IMR-90 (cell line): ENCODE results near the gene SCPEP1. TPM values are rescaled to one million over a fixed set of nuclear protein-coding genes. Genes with fewer than 3 reads are reported as not detected.

Experiments used
- ATAC-seq: fragments of 200-7000 bp; cut with Tn5 transposase; 2 replicates; pipeline ENCODE4 v1.9.1; 2020; ENCODE audit warnings: low read depth, mild to moderate bottlenecking, moderate library complexity
- BruUV-seq: library from RNA; stranded (reverse); fragments of 400-500 nt; replicated peaks from 2 replicates; lab custom pipeline; 2021; lab: Mats Ljungman, UMichigan
- CTCF ChIA-PET: fragments of 300-600 bp; formaldehyde crosslinking; extraction: SDS; loops from one replicate; lab custom pipeline; 2021; ENCODE audit warnings: antibody characterized with exemption; lab: Yijun Ruan, JAX
- POLR2A ChIA-PET: fragments of 300-600 bp; sonication (Branson Sonifier 250); formaldehyde crosslinking; loops from one replicate; lab custom pipeline; 2022; ENCODE audit warnings: antibody characterized with exemption; ENCODE audit not compliant: unreplicated experiment; lab: Charles Lee
- DNase-seq: peaks from one replicate; pipeline ENCODE4 v3.0.0; 2013
- H2AFZ ChIP-seq: replicated peaks from 2 replicates; pipeline ENCODE3; 2013; ENCODE audit warnings: low read length, mild to moderate bottlenecking; ENCODE audit not compliant: poor library complexity
- H2AK5ac ChIP-seq: 2 replicates; pipeline ENCODE4 v1.6.1; 2013; ENCODE audit warnings: low read depth, low read length, inconsistent platforms
- H2AK9ac ChIP-seq: replicated peaks from 2 replicates; pipeline ENCODE3; 2013; ENCODE audit warnings: mild to moderate bottlenecking, low read depth, low read length, moderate library complexity; ENCODE audit not compliant: poor library complexity
- H2BK120ac ChIP-seq: 2 replicates; pipeline ENCODE4 v1.6.1; 2013; ENCODE audit warnings: low read depth, low read length, inconsistent platforms
- H2BK15ac ChIP-seq: 3 replicates; pipeline ENCODE4 v1.6.1; 2013; ENCODE audit warnings: low read depth, low read length, inconsistent platforms
- H2BK20ac ChIP-seq: 2 replicates; pipeline ENCODE4 v1.6.1; 2013; ENCODE audit warnings: low read depth, mild to moderate bottlenecking, inconsistent platforms, low read length, moderate library complexity
- H2BK5ac ChIP-seq: 2 replicates; pipeline ENCODE4 v1.6.1; 2013; ENCODE audit warnings: mild to moderate bottlenecking, low read depth, low read length, inconsistent platforms; ENCODE audit not compliant: poor library complexity, severe bottlenecking
- H3K14ac ChIP-seq: replicated peaks from 2 replicates; pipeline ENCODE4 v1.6.1; 2013; ENCODE audit warnings: low read depth, low read length, inconsistent platforms
- H3K18ac ChIP-seq: 2 replicates; pipeline ENCODE4 v1.6.1; 2013; ENCODE audit warnings: low read depth, low read length, control low read depth
- H3K23ac ChIP-seq: 2 replicates; pipeline ENCODE4 v1.6.1; 2013; ENCODE audit warnings: low read depth, low read length, inconsistent platforms
- H3K27ac ChIP-seq: 2 replicates; pipeline ENCODE4 v1.5.1; 2013; ENCODE audit warnings: mild to moderate bottlenecking, control low read depth, low read length; ENCODE audit not compliant: insufficient read depth
- H3K27me3 ChIP-seq: 2 replicates; pipeline ENCODE4 v1.6.1; 2013; ENCODE audit warnings: low read length; ENCODE audit not compliant: control insufficient read depth, insufficient read depth
- H3K36me3 ChIP-seq: 2 replicates; pipeline ENCODE4 v1.6.1; 2013; ENCODE audit warnings: low read length, mixed read lengths; ENCODE audit not compliant: control insufficient read depth, insufficient read depth
- H3K4ac ChIP-seq: 2 replicates; pipeline ENCODE4 v1.6.1; 2013; ENCODE audit warnings: low read depth, low read length, inconsistent platforms
- H3K4me1 ChIP-seq: 2 replicates; pipeline ENCODE4 v1.6.1; 2013; ENCODE audit warnings: low read length, mixed read lengths; ENCODE audit not compliant: control insufficient read depth, insufficient read depth
- H3K4me2 ChIP-seq: 2 replicates; pipeline ENCODE4 v1.6.1; 2013; ENCODE audit warnings: low read depth, mild to moderate bottlenecking, control low read depth, low read length, moderate library complexity
- H3K4me3 ChIP-seq: 2 replicates; pipeline ENCODE4 v1.5.1; 2013; ENCODE audit warnings: low read depth, mild to moderate bottlenecking, control low read depth, low read length, moderate library complexity; ENCODE audit not compliant: insufficient read depth
- H3K56ac ChIP-seq: 2 replicates; pipeline ENCODE4 v1.6.1; 2013; ENCODE audit warnings: low read length, inconsistent platforms; ENCODE audit not compliant: insufficient read depth; ENCODE audit errors: extremely low read depth
- H3K79me1 ChIP-seq, 2 experiments: 2 replicates each; pipeline ENCODE4 v1.6.1; 2013; ENCODE audit warnings: low read length in 2 of 2, inconsistent platforms in 1 of 2, low read depth in 1 of 2
- H3K9ac ChIP-seq: 2 replicates; pipeline ENCODE4 v1.6.1; 2013; ENCODE audit warnings: low read depth, low read length, control low read depth
- H3K9me1 ChIP-seq: 2 replicates; pipeline ENCODE4 v1.6.1; 2013; ENCODE audit warnings: low read length, inconsistent platforms; ENCODE audit not compliant: insufficient read depth
- H3K9me3 ChIP-seq: 2 replicates; pipeline ENCODE4 v1.6.1; 2013; ENCODE audit warnings: low read length; ENCODE audit not compliant: control insufficient read depth, insufficient read depth
- H4K20me1 ChIP-seq: 2 replicates; pipeline ENCODE4 v1.6.1; 2013; ENCODE audit warnings: low read length, inconsistent platforms; ENCODE audit not compliant: insufficient read depth
- H4K5ac ChIP-seq: 2 replicates; pipeline ENCODE4 v1.6.1; 2013; ENCODE audit warnings: mild to moderate bottlenecking, low read depth, low read length, control low read depth
- H4K8ac ChIP-seq, 2 experiments: 2 replicates each; pipeline ENCODE4 v1.6.1; 2013; ENCODE audit warnings: low read depth in 2 of 2, low read length in 2 of 2, control low read depth in 1 of 2, inconsistent platforms in 1 of 2
- H4K91ac ChIP-seq: 2 replicates; pipeline ENCODE4 v1.6.1; 2013; ENCODE audit warnings: low read depth, low read length, inconsistent platforms; ENCODE audit not compliant: insufficient read depth
- BHLHE40 ChIP-seq: fragments of 150-350 bp; IDR thresholded peaks from 2 replicates; pipeline ENCODE4 v1.6.1; 2016; ENCODE audit warnings: mild to moderate bottlenecking, low read depth, low read length
- CEBPB ChIP-seq: IDR thresholded peaks from 2 replicates; pipeline ENCODE4 v1.6.1; 2012; ENCODE audit warnings: low read depth, low read length, improper control_type of control experiment
- CHD1 ChIP-seq: IDR thresholded peaks from 2 replicates; pipeline ENCODE4 v1.6.1; 2012; ENCODE audit warnings: low read depth, low read length, improper control_type of control experiment
- CTCF ChIP-seq: conservative IDR thresholded peaks from 2 replicates; pipeline ENCODE4 v1.5.1; 2012; ENCODE audit warnings: mild to moderate bottlenecking, low read depth, low read length, improper control_type of control experiment
- ELK1 ChIP-seq: fragments of 150-350 bp; IDR thresholded peaks from 2 replicates; pipeline ENCODE4 v1.6.1; 2016; ENCODE audit warnings: low read depth, mild to moderate bottlenecking, low read length, moderate library complexity, borderline replicate concordance
- FOS ChIP-seq: fragments of 150-350 bp; IDR thresholded peaks from 2 replicates; pipeline ENCODE4 v1.6.1; 2016; ENCODE audit warnings: low read depth, low read length
- MAFK ChIP-seq: IDR thresholded peaks from 2 replicates; pipeline ENCODE4 v1.6.1; 2012; ENCODE audit warnings: low read depth, low read length, improper control_type of control experiment
- MAZ ChIP-seq: IDR thresholded peaks from 2 replicates; pipeline ENCODE4 v1.6.1; 2012; ENCODE audit warnings: low read depth, mild to moderate bottlenecking, low read length, improper control_type of control experiment, moderate library complexity, borderline replicate concordance
- MXI1 ChIP-seq: IDR thresholded peaks from 2 replicates; pipeline ENCODE4 v1.6.1; 2012; ENCODE audit warnings: low read depth, mild to moderate bottlenecking, low read length, moderate library complexity, borderline replicate concordance
- NFE2L2 ChIP-seq: fragments of 150-350 bp; IDR thresholded peaks from 2 replicates; pipeline ENCODE4 v1.6.1; 2016; ENCODE audit warnings: low read depth, mild to moderate bottlenecking, low read length
- POLR2A ChIP-seq: IDR thresholded peaks from 2 replicates; pipeline ENCODE4 v1.6.1; 2012; ENCODE audit warnings: mild to moderate bottlenecking, low read depth, low read length
- RAD21 ChIP-seq: IDR thresholded peaks from 2 replicates; pipeline ENCODE4 v1.6.1; 2012; ENCODE audit warnings: low read length, improper control_type of control experiment
- RCOR1 ChIP-seq: IDR thresholded peaks from 2 replicates; pipeline ENCODE4 v1.6.1; 2012; ENCODE audit warnings: mild to moderate bottlenecking, low read length, improper control_type of control experiment; ENCODE audit not compliant: insufficient replicate concordance
- RFX5 ChIP-seq: IDR thresholded peaks from 2 replicates; pipeline ENCODE4 v1.8.0; 2012; ENCODE audit warnings: low read depth, mild to moderate bottlenecking, low read length, moderate library complexity
- SMC3 ChIP-seq: fragments of 150-350 bp; IDR thresholded peaks from 2 replicates; pipeline ENCODE4 v1.6.1; 2016; ENCODE audit warnings: low read depth, mild to moderate bottlenecking, antibody characterized with exemption, low read length, moderate library complexity
- USF2 ChIP-seq: fragments of 150-350 bp; IDR thresholded peaks from 2 replicates; pipeline ENCODE4 v1.6.1; 2017; ENCODE audit warnings: mild to moderate bottlenecking, antibody characterized with exemption, low read length, low read depth
- WGBS, 2 experiments: methylation state at CpG; one replicate each; pipeline versions ENCODE4 v1.1.5 to v1.1.7; 2013; ENCODE audit warnings: missing lambda C conversion rate in 2 of 2; ENCODE audit not compliant: insufficient read length in 1 of 2; ENCODE audit errors: extremely low coverage in 2 of 2; 5-methylcytosine and 5-hydroxymethylcytosine counted together
- dilution Hi-C: fragments of 300-500 bp; cut with HindIII; formaldehyde crosslinking; loops from one replicate; pipeline ENCODE4 v1.14.3; 2018; ENCODE audit warnings: low sequenced_read_pairs; ENCODE audit not compliant: unreplicated experiment
- in situ Hi-C: fragments of 300-500 bp; cut with MboI; formaldehyde crosslinking; loops from 3 replicates; pipeline ENCODE4 v1.14.3; 2019; ENCODE audit warnings: low sequenced_read_pairs, inconsistent platforms, mixed read lengths
- intact Hi-C: fragments of 100-400 bp; cut with micrococcal nuclease; formaldehyde crosslinking; loops from 2 replicates; pipeline ENCODE4 v1.10.0; 2022
- polyA plus RNA-seq, 3 experiments: library from polyadenylated mRNA; depleted of rRNA; stranded (reverse); fragments of >200 nt; gene quantifications; 2 replicates each; pipeline ENCODE4 v1.2.3, GENCODE V29; 2012; ENCODE audit warnings: low replicate concordance in 1 of 3
- total RNA-seq: library from RNA; depleted of rRNA; stranded (reverse); fragments of >200 nt; gene quantifications from 2 replicates; pipeline ENCODE4 v1.2.3, GENCODE V29; 2012

Gene SCPEP1
- total and polyA plus RNA-seq, 2 of the 4 experiments (the other 2 are of a cell fraction) = 16.5 to 32.1 TPM

GRCh38 chr17:56937687-56938086 lies 40.2 kb upstream of the SCPEP1 start:
- Histone ChIP-seq H2AK9ac (no peak overlapping the region), H4K8ac (no peak overlapping the region), H3K9ac (no peak overlapping the region), H3K79me1 (peaks cover 0 to 7% of the 10 kb centered on the region in 2 experiments; a peak in 2 of 4 replicates), H3K56ac (no peak overlapping the region), H2BK20ac (no peak overlapping the region), H3K4me1 (no peaks in the 10 kb centered on the region), H2AFZ (no peak overlapping the region), H4K20me1 (no peaks in the 10 kb centered on the region), H3K27ac (no peak overlapping the region), H2BK15ac (no peak overlapping the region), H3K9me3 (no peaks in the 10 kb centered on the region), H3K23ac (no peak overlapping the region; the same call in 1 of the 2 replicates), H3K9me1 (peaks cover 3% of the 10 kb centered on the region), H2AK5ac (no peak overlapping the region), H3K4ac (no peak overlapping the region), H3K4me3 (no peak overlapping the region), H3K4me2 (no peak overlapping the region), H3K18ac (no peak overlapping the region), H3K14ac (0 out of 2 replicates have a peak overlapping the region, but pooled peaks have one; percentile 5), H2BK120ac (no peak overlapping the region), H3K27me3 (no peaks in the 10 kb centered on the region), H4K5ac (no peak overlapping the region), H2BK5ac (no peak overlapping the region), H4K91ac (no peak overlapping the region), H3K36me3 (peaks cover 23% of the 10 kb centered on the region)
- no peak for TF ChIP-seq ELK1
- no peak for TF ChIP-seq MAFK
- no peak for TF ChIP-seq FOS
- no peak for TF ChIP-seq RCOR1
- TF ChIP-seq RFX5 = no peak
- TF ChIP-seq MXI1 = no peak
- no peak for TF ChIP-seq CEBPB
- TF ChIP-seq CHD1 = no peak
- no peak for TF ChIP-seq POLR2A
- no peak for TF ChIP-seq NFE2L2
- no peak for TF ChIP-seq MAZ
- no peak for TF ChIP-seq RAD21
- TF ChIP-seq BHLHE40 = no peak
- no peak for TF ChIP-seq CTCF
- no peak for TF ChIP-seq USF2
- no peak for TF ChIP-seq SMC3
- no peak for DNase-seq
- CTCF ChIA-PET = no interaction called here
- dilution Hi-C loops (no loop called here), in situ Hi-C loops (loop anchor here (5.0 to 25.0 kb wide), 2 partner anchors 120 to 350 kb away; partner anchors contain the start of gene NOG), intact Hi-C loops (no loop called here)
- POLR2A ChIA-PET = no interaction called here
- WGBS, 2 experiments = 100% methylated on average over 1 of the region's 2 CpGs; no CpG with 5 or more reads in 1 of the 2 experiments
- no TSS peak for BruUV-seq
- no peak for ATAC-seq
